ENCODE data around the gene GPR137C. TPM values are rescaled to one million over a fixed set of nuclear protein-coding genes. Genes with fewer than 3 reads are reported as not detected.

Gene GPR137C, protein sequence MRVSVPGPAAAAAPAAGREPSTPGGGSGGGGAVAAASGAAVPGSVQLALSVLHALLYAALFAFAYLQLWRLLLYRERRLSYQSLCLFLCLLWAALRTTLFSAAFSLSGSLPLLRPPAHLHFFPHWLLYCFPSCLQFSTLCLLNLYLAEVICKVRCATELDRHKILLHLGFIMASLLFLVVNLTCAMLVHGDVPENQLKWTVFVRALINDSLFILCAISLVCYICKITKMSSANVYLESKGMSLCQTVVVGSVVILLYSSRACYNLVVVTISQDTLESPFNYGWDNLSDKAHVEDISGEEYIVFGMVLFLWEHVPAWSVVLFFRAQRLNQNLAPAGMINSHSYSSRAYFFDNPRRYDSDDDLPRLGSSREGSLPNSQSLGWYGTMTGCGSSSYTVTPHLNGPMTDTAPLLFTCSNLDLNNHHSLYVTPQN
- total RNA-seq: 1 to 10 TPM in 6 of 10 donors, under 1 TPM in 4; 0.62 to 2.3 (median 1.1) TPM
- 1 to 10 TPM in 1 of 2 donors, under 1 TPM in 1; 0.88 to 1.4 TPM for polyA plus RNA-seq
- long read RNA-seq, donor 1, partial matches to known transcripts: 0 of 1 reads
- long read RNA-seq, donor 1, other reads (novel, unspliced or antisense): 1 of 1 reads
- long read RNA-seq, donor 2, partial matches to known transcripts: 0 of 2 reads
- long read RNA-seq, donor 2, other reads (novel, unspliced or antisense): 0 of 2 reads
- long read RNA-seq, donor 3, partial matches to known transcripts: 0 of 4 reads
- long read RNA-seq, donor 3, other reads (novel, unspliced or antisense): 0 of 4 reads

GRCh38 chr14:52552063-52552988 is at the start of gene GPR137C, which contains the start of gene TXNDC16:
Gene GPR137C (plus strand): TSS chr14:52552836. CDS start chr14:52553148, 312 bp downstream.
Gene TXNDC16 (minus strand): TSS chr14:52552505. CDS start chr14:52543557, 8,948 bp downstream.
- TF ChIP-seq CTCF (IDR thresholded peaks at IDR 0.05): no peak
- Histone ChIP-seq H3K27me3 (no peaks in the 10 kb centered on the region), H3K36me3 (no peaks in the 10 kb centered on the region), H3K4me3 (peak within 1 kb of the TSS; percentile 66 to 95 (median 83)), H3K27ac (peak within 1 kb of the TSS; percentile 44 to 91 (median 81)), H3K4me1 (peaks cover 4 to 31% (median 20%) of the 10 kb centered on the region in 9 donors), H3K9me3 (no peaks in the 10 kb centered on the region)
- ATAC-seq (peak; percentile 97 to 100 (median 99)), DNase-seq (peak; percentile 99 to 100)
- WGBS, 2 donors: 0 to 1% methylated on average over 77 to 81 of the region's 81 CpGs
- intact Hi-C loops (cut with DNase I): loop anchor here in 4 of 10 donors (5.0 to 10.0 kb wide), 4 partner anchors 142 to 242 kb away; partner anchors contain the start of genes ERO1A (in 2 of the 4), PSMC6 (in 2 of the 4) and GNPNAT1 (in 1 of the 4)

- Histone ChIP-seq H3K27me3 (no peaks in the 10 kb centered on the region), H3K4me3 (no peak overlapping the region), H3K27ac (no peak overlapping the region), H3K9me3 (no peaks in the 10 kb centered on the region), H3K4me1 (no peaks in the 10 kb centered on the region), H3K36me3 (peaks cover 0 to 22% (median 0%) of the 10 kb centered on the region in 9 donors)
- TF ChIP-seq CTCF (IDR thresholded peaks at IDR 0.05): no peak
- ATAC-seq: no peak
- intact Hi-C loops (cut with DNase I): no loop called here
- 80 to 92% methylated on average over 1 of the region's 1 CpG for whole genome bisulfite sequencing, 2 donors
- DNase-seq: no peak
Measured at GRCh38 chr14:52513249-52513648, 39.4 kb upstream of the GPR137C start.

- DNase-seq (no peak), ATAC-seq (no peak)
- no peak for TF ChIP-seq CTCF (IDR thresholded peaks at IDR 0.05)
- H3K4me3 ChIP-seq: no peak overlapping the region
- no peak overlapping the region for H3K27ac ChIP-seq
- 85 to 94% methylated on average over 4 of the region's 4 CpGs for WGBS, 2 donors
- no peaks in the 10 kb centered on the region for H3K27me3 ChIP-seq
- no peaks in the 10 kb centered on the region for H3K4me1 ChIP-seq
- intact Hi-C loops (cut with DNase I): no loop called here
- peaks cover 0 to 16% (median 0%) of the 10 kb centered on the region in 9 donors for H3K36me3 ChIP-seq
- no peaks in the 10 kb centered on the region for H3K9me3 ChIP-seq
Measured at GRCh38 chr14:52514046-52514811, 38.4 kb upstream of the GPR137C start.
